ENCODE data around the gene IL1RAPL2.
"Not testable (repeated sequence)": the region's sequence is repeated elsewhere in the genome, so short reads cannot be mapped to it uniquely, and the experiment has no call there.

IL1RAPL2 gene

GRCh38 chrX:105745863-105746262 lies 1179.9 kb downstream of the IL1RAPL2 start:
- DNase-seq, result no peak

- peak; percentile 42 for DNase-seq
Observed at GRCh38 chrX:105752338-105752956, 1186.4 kb downstream of the IL1RAPL2 start.

- DNase-seq, result no peak
Observed at GRCh38 chrX:105753411-105753810, 1187.4 kb downstream of the IL1RAPL2 start.

- DNase-seq, result no peak
Observed at GRCh38 chrX:105754286-105754964, 1188.4 kb downstream of the IL1RAPL2 start.

GRCh38 chrX:105755109-105755508 lies 1189.1 kb downstream of the IL1RAPL2 start:
- DNase-seq, result no peak

GRCh38 chrX:105758754-105759153 lies 1192.8 kb downstream of the IL1RAPL2 start:
- no peak for DNase-seq

- DNase-seq, result no peak
Observed at GRCh38 chrX:105759598-105759997, 1193.6 kb downstream of the IL1RAPL2 start.

GRCh38 chrX:105765691-105766090 lies 1199.7 kb downstream of the IL1RAPL2 start:
- DNase-seq, result no peak

- no peak for DNase-seq
Observed at GRCh38 chrX:105773801-105774200, 1207.8 kb downstream of the IL1RAPL2 start.

GRCh38 chrX:105775679-105776078 lies 1209.7 kb downstream of the IL1RAPL2 start:
- DNase-seq, result no peak

GRCh38 chrX:105781804-105782203 lies 1215.8 kb downstream of the IL1RAPL2 start:
- DNase-seq, result no peak

- not testable (repeated sequence) for DNase-seq
Observed at GRCh38 chrX:105796877-105797276, 1230.9 kb downstream of the IL1RAPL2 start.

GRCh38 chrX:105803891-105804290 lies 1237.9 kb downstream of the IL1RAPL2 start:
- DNase-seq, result no peak

- DNase-seq, result not testable (repeated sequence)
Observed at GRCh38 chrX:105805655-105806054, 1239.7 kb downstream of the IL1RAPL2 start.

GRCh38 chrX:105816517-105816916 lies 1250.5 kb downstream of the IL1RAPL2 start:
- no peak for DNase-seq
